GM06990 (cell line): ENCODE results near the gene ARHGAP22.

Experiments
- DNase-seq: peaks from one replicate; pipeline ENCODE4 v3.0.0-alpha.2; 2011; ENCODE audit not compliant: insufficient read length; ENCODE audit errors: extremely low read depth
- H3K27me3 ChIP-seq: replicated peaks from 2 replicates; pipeline ENCODE4 v1.6.0; 2011; ENCODE audit warnings: low read length; ENCODE audit not compliant: control insufficient read depth, insufficient read depth
- H3K36me3 ChIP-seq: 2 replicates; pipeline ENCODE4 v1.5.1; 2011; ENCODE audit warnings: low read length; ENCODE audit not compliant: control insufficient read depth, insufficient read depth
- H3K4me3 ChIP-seq: replicated peaks from 2 replicates; pipeline ENCODE4 v1.5.1; 2011; ENCODE audit warnings: low read depth, mild to moderate bottlenecking, control low read depth, low read length
- TF ChIP-seq, protein P1 (sequence below): IDR thresholded peaks from 2 replicates; pipeline ENCODE4 v1.5.1; 2011; ENCODE audit warnings: low read length, control low read depth, mild to moderate bottlenecking, inconsistent platforms; ENCODE audit not compliant: insufficient read depth, poor library complexity, severe bottlenecking

Gene ARHGAP22

DNA sequence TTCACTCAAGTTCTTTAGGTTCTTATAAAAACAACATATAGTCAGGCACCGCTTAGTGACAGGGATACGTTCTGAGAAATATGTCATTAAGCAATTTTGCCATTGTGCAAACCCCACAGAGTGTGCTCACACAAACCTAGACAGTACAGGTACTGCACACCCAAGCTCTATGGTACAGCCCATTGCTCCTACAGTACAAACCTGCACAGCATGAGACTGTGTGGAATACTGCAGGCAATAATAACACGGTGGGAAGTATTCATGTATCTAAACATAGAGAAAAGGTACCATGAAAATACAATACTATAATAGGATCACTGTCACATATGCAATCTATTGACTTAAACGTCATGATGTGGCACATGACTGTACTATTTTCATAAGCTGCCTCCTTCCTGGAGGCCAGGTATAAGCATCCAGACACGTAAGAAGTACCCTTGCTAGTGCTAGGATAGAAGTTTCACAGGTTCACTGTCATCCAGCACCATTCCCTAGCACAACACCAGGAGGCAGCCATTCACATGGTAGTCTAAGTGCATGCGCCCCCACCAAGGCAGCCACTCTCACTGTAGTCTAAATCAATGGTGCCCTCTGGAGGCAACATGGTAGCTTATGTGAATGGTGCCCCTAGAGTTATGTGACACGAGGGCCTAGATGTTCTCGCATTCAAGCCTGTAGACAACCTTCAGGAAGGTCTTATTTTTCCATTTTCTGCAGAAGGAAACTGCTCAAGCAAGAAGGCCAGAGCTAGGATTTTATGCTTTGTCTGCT is 98.5 kb downstream of the ARHGAP22 start:
- no peaks in the 10 kb centered on the region for H3K36me3 ChIP-seq
- DNase-seq = no peak
- TF ChIP-seq, protein P1, sequence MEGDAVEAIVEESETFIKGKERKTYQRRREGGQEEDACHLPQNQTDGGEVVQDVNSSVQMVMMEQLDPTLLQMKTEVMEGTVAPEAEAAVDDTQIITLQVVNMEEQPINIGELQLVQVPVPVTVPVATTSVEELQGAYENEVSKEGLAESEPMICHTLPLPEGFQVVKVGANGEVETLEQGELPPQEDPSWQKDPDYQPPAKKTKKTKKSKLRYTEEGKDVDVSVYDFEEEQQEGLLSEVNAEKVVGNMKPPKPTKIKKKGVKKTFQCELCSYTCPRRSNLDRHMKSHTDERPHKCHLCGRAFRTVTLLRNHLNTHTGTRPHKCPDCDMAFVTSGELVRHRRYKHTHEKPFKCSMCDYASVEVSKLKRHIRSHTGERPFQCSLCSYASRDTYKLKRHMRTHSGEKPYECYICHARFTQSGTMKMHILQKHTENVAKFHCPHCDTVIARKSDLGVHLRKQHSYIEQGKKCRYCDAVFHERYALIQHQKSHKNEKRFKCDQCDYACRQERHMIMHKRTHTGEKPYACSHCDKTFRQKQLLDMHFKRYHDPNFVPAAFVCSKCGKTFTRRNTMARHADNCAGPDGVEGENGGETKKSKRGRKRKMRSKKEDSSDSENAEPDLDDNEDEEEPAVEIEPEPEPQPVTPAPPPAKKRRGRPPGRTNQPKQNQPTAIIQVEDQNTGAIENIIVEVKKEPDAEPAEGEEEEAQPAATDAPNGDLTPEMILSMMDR = peak; percentile 61

DNA sequence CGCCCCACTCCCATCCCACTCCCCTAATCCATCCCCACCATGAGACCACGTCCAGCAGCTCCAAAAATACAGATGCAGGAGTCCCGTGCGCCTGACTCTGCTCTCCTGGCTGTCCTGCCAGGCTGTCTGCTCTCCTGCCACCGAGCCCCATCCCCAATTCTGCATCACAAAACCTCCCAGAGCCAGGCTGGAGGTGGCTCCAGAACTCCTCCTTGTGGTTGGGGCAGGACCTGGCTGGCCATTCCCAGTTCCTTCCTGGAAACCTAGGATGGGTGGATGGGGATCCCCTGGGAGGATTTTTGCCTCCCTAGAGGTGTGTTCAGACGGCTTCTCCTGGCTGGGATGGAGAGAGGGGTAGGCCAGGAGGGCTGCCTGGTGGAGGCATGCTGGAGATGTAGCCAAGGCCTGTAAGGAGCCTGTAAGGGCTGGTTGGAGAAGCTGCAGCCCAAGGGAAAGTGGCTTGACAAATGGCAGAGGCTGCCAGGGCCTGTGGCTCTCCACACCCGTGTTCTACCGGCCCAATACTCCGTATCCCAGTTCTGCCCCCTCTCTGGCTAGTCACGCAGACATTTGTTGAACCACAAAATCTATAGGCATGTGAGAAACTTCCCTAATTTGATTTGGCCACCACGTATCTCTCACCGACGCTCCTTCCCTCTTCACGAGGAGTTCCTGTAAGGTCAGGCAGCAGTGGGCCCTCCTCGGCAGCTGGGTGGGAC is 99.3 kb downstream of the ARHGAP22 start:
- DNase-seq = no peak
- Histone ChIP-seq H3K4me3 (no peak overlapping the region), H3K27me3 (no peaks in the 10 kb centered on the region), H3K36me3 (no peaks in the 10 kb centered on the region)
- TF ChIP-seq, protein P1 = peak; percentile 23

More for the DNA sequence above, 98.5 kb downstream of the ARHGAP22 start:
- Histone ChIP-seq H3K4me3 (no peak overlapping the region), H3K27me3 (no peaks in the 10 kb centered on the region)

DNA sequence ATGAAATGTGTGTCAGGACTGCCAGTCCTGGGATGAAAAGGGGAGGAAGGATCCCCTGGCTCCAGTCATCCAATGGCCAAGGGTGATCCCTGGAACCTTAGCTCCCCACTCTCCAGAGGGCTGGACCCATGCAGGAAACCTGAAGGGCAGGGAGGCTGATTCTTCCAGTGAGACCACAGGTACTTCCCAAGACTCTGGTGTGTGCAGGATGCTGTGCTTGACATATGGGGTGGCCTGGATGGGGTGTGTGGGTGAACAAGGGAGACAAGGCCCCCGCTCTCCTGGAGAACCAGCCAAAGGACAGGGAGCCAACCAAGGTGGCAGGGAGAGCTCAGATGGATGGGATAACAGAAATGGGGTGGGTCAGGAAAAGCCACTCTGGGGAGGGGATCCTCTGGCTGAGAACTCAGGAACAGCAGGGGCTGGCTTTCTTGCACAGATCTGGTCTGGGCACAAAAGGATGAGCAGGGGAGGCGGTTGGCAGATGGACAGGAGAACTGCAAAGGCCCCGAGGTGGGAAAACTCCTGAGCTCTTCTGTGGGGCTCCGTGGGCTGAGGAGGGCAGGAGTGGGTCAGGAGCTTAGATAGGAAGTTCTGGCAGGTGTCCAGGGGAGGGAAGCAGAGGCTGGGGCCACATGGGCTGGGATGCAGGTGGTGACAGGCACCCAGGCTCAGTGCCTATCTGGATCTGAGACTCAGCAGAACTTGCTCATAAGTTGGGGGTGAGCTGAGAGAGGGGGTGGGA is 100.6 kb downstream of the ARHGAP22 start:
- no peak for DNase-seq
- H3K36me3 ChIP-seq = no peaks in the 10 kb centered on the region
- TF ChIP-seq, protein P1 = no peak
- no peak overlapping the region for H3K4me3 ChIP-seq
- H3K27me3 ChIP-seq = no peaks in the 10 kb centered on the region

DNA sequence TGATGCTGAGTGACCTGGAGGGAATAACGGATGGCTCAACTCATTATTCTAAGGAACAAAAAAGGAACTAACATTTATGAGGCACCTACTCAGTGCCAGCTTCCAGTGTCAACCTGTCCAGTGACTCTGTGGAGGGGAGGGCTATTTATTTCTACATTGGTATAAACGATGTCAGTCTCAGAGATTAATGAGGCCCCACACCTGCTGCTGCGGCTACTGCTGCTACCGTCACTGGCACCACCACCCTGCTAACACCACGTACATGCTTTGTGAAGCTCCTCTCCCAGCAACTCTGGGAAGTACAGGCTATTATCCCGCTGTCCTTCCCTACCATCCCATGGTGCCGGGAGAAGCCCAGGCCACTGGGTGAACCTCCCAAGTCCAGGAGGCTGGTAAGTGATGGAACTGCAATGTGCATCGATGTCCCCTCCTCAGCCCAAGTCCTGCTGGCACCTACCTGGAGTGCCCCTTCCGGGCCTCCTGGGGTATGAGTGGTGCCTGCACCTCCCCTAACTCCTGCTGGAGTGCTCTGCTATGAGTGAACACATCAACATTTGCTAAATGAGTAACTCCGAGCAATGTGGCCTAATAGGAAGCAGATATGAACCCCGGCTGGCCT is 101.5 kb downstream of the ARHGAP22 start:
- Histone ChIP-seq H3K27me3 (no peaks in the 10 kb centered on the region), H3K4me3 (no peak overlapping the region), H3K36me3 (no peaks in the 10 kb centered on the region)
- TF ChIP-seq, protein P1 = no peak
- DNase-seq = no peak

DNA sequence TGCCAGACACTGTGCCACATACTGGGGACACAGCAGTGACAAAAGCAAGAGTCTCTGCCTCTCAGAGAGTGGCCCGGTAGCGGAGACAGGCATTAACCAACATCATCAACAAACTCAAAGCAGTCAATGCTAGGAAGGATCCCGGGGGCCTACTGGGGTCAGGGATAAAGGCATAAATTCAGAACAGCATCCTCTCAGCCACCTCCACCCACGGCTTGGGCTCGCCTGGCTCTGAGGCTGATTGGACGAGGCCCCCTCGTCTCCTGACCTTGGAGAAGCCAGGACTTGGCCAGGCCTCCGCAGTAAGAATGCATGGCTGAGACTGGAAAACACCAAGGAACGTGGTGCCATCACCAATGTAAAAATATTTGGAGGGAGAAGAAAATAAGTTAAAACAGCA is 102.1 kb downstream of the ARHGAP22 start:
- Histone ChIP-seq H3K4me3 (no peak overlapping the region), H3K27me3 (no peaks in the 10 kb centered on the region), H3K36me3 (no peaks in the 10 kb centered on the region)
- DNase-seq = no peak
- TF ChIP-seq, protein P1 = no peak
